Panc1 (cell line): Measurements from ENCODE around the gene UTRN. TPM values are rescaled to one million over a fixed set of nuclear protein-coding genes. Genes with fewer than 3 reads are reported as not detected.

Experiments used
- ATAC-seq: fragments of 200-7000 bp; cut with Tn5 transposase; 2 replicates; pipeline ENCODE4 v1.9.1; 2020; ENCODE audit warnings: mild to moderate bottlenecking, moderate library complexity
- BruUV-seq: library from RNA; stranded (reverse); fragments of 400-500 nt; replicated peaks from 2 replicates; lab custom pipeline; 2021; lab: Mats Ljungman, UMichigan
- CTCF ChIA-PET: fragments of 300-600 bp; sonication (Branson Sonifier 250); formaldehyde crosslinking; loops from one replicate; lab custom pipeline; 2022; ENCODE audit warnings: antibody characterized with exemption; lab: Charles Lee
- POLR2A ChIA-PET: fragments of 300-600 bp; sonication (Branson Sonifier 250); formaldehyde crosslinking; loops from one replicate; lab custom pipeline; 2022; ENCODE audit warnings: antibody characterized with exemption; lab: Charles Lee
- DNase-seq: peaks from one replicate; pipeline ENCODE4 v3.0.0-alpha.2; 2010; ENCODE audit warnings: low read depth, low spot score
- H3K27ac ChIP-seq: 2 replicates; pipeline ENCODE4 v1.5.1; 2011; ENCODE audit warnings: mild to moderate bottlenecking, low read length, inconsistent platforms
- H3K27me3 ChIP-seq: fragments of 200-500 bp; sonication (Bioruptor generic); 2 replicates; pipeline ENCODE4 v1.6.0; 2014; ENCODE audit warnings: low read length, inconsistent platforms; ENCODE audit not compliant: control insufficient read depth, insufficient read depth
- H3K36me3 ChIP-seq: fragments of 200-500 bp; sonication (Bioruptor generic); 2 replicates; pipeline ENCODE4 v1.5.1; 2014; ENCODE audit warnings: inconsistent platforms, mild to moderate bottlenecking, low read length, moderate library complexity; ENCODE audit not compliant: control insufficient read depth, insufficient read depth
- H3K4me1 ChIP-seq: 2 replicates; pipeline ENCODE4 v1.5.1; 2011; ENCODE audit warnings: inconsistent platforms, mild to moderate bottlenecking, low read length, moderate library complexity; ENCODE audit not compliant: control insufficient read depth, insufficient read depth
- H3K4me3 ChIP-seq, 2 experiments: 2 replicates each; pipeline ENCODE4 v1.5.1; 2011 to 2012; ENCODE audit warnings: low read depth in 2 of 2, low read length in 2 of 2, mild to moderate bottlenecking in 2 of 2, inconsistent platforms in 1 of 2, moderate library complexity in 1 of 2
- H3K9me3 ChIP-seq: fragments of 200-500 bp; sonication (Bioruptor generic); 2 replicates; pipeline ENCODE4 v1.5.1; 2014; ENCODE audit warnings: low read depth, mild to moderate bottlenecking, inconsistent platforms, low read length, moderate library complexity; ENCODE audit not compliant: control insufficient read depth, insufficient read depth
- CTCF ChIP-seq: fragments of 450-650 bp; IDR thresholded peaks from 2 replicates; pipeline ENCODE4 v1.5.1; 2017; ENCODE audit warnings: mild to moderate bottlenecking
- POLR2AphosphoS5 ChIP-seq: IDR thresholded peaks from 2 replicates; pipeline ENCODE4 v1.6.1; 2012; ENCODE audit warnings: mild to moderate bottlenecking, low read depth, low read length, moderate library complexity
- REST ChIP-seq, 2 experiments: IDR thresholded peaks; 2 replicates each; pipeline ENCODE4 v1.6.1; 2011 to 2012; ENCODE audit warnings: low read depth in 2 of 2, control low read depth in 1 of 2, low read length in 1 of 2, mild to moderate bottlenecking in 1 of 2, moderate library complexity in 1 of 2; ENCODE audit not compliant: insufficient read depth in 1 of 2
- SIN3A ChIP-seq: IDR thresholded peaks from 2 replicates; pipeline ENCODE4 v1.6.1; 2012; ENCODE audit warnings: low read depth, mild to moderate bottlenecking, low read length, moderate library complexity, borderline replicate concordance; ENCODE audit not compliant: insufficient read depth
- TCF7L2 ChIP-seq: IDR thresholded peaks from 2 replicates; pipeline ENCODE4 v1.6.1; 2011; ENCODE audit warnings: mild to moderate bottlenecking, low read depth, low read length, inconsistent platforms
- in situ Hi-C: cut with HindIII; loops from 2 replicates; pipeline ENCODE4 v1.10.0; 2016; ENCODE audit warnings: low sequenced_read_pairs, low pct_unique_long_range_greater_than_20kb
- intact Hi-C: fragments of 100-400 bp; cut with micrococcal nuclease; formaldehyde crosslinking; loops from one replicate; pipeline ENCODE4 v1.10.0; 2022; ENCODE audit not compliant: unreplicated experiment
- total RNA-seq: library from RNA; stranded (reverse); gene quantifications from one replicate; pipeline ENCODE4 v1.2.1, GENCODE V29; 2021; ENCODE audit not compliant: unreplicated experiment

UTRN gene
- total RNA-seq, 1 experiment from 2014 or later: 122 TPM

- no peak overlapping the region for H3K4me3 ChIP-seq
- peaks cover 11% of the 10 kb centered on the region; the same call in 1 of the 2 replicates for H3K36me3 ChIP-seq
- TF ChIP-seq TCF7L2 (no peak), REST (IDR thresholded peaks at IDR 0.05; ENCODE audit: insufficient read depth in 1 of 2, low read depth in 2 of 2, low read length in 1 of 2) (no peak), POLR2AphosphoS5 (no peak), SIN3A (no peak), CTCF (no peak)
- H3K9me3 ChIP-seq: no peaks in the 10 kb centered on the region
- CTCF ChIA-PET: no interaction called here
- TSS peak; percentile 10 for BruUV-seq
- no peaks in the 10 kb centered on the region for H3K27me3 ChIP-seq
- intact Hi-C loops: no loop called here
- POLR2A ChIA-PET: no interaction called here
- H3K27ac ChIP-seq: no peak overlapping the region
- H3K4me1 ChIP-seq: peaks cover 28% of the 10 kb centered on the region
- ATAC-seq: no peak
- in situ Hi-C loops: no loop called here
- no peak for DNase-seq
Observed at GRCh38 chr6:144292372-144292771, 7.2 kb downstream of the UTRN start.

- no peaks in the 10 kb centered on the region for H3K27me3 ChIP-seq
- no TSS peak for BruUV-seq
- intact Hi-C loops (no loop called here), in situ Hi-C loops (no loop called here)
- H3K4me3 ChIP-seq: no peak overlapping the region
- ChIA-PET POLR2A (no interaction called here), CTCF (no interaction called here)
- DNase-seq (no peak), ATAC-seq (no peak; the same call in 1 of the 2 replicates)
- H3K36me3 ChIP-seq: peaks cover 11% of the 10 kb centered on the region; the same call in 1 of the 2 replicates
- no peak overlapping the region for H3K27ac ChIP-seq
- peaks cover 20% of the 10 kb centered on the region; the same call in 1 of the 2 replicates for H3K4me1 ChIP-seq
- TF ChIP-seq TCF7L2 (no peak), CTCF (no peak), POLR2AphosphoS5 (no peak)
- no peaks in the 10 kb centered on the region for H3K9me3 ChIP-seq
Observed at GRCh38 chr6:144294016-144294415, 8.9 kb downstream of the UTRN start.
